OCI-LY1 (cell line): ENCODE data around the gene VEPH1.

Source experiments
- H2AFZ ChIP-seq: fragments of 200-600 bp; sonication (generic), shearing (Covaris generic); 2 replicates; pipeline ENCODE4 v1.6.0; 2014; ENCODE audit warnings: antibody characterized with exemption, mild to moderate bottlenecking, low read length
- H3F3A ChIP-seq: fragments of 200-600 bp; sonication (generic), shearing (Covaris generic); 2 replicates; pipeline ENCODE4 v1.6.0; 2014; ENCODE audit warnings: mild to moderate bottlenecking, antibody characterized with exemption, low read length, moderate library complexity; ENCODE audit not compliant: insufficient read depth
- H3K27ac ChIP-seq: fragments of 200-600 bp; sonication (generic); 2 replicates; pipeline ENCODE4 v1.5.1; 2014; ENCODE audit warnings: low read length, mixed run types, mild to moderate bottlenecking, low read depth; ENCODE audit not compliant: poor library complexity, severe bottlenecking
- H3K27me3 ChIP-seq: fragments of 200-600 bp; sonication (generic); 2 replicates; pipeline ENCODE4 v1.6.0; 2014; ENCODE audit warnings: antibody characterized with exemption, mild to moderate bottlenecking, low read length, moderate library complexity; ENCODE audit not compliant: insufficient read depth
- H3K36me3 ChIP-seq: fragments of 200-600 bp; sonication (generic); 2 replicates; pipeline ENCODE4 v1.6.1; 2014; ENCODE audit warnings: mild to moderate bottlenecking, antibody characterized with exemption, low read length, moderate library complexity, mixed read lengths; ENCODE audit not compliant: insufficient read depth
- H3K4me1 ChIP-seq: fragments of 200-600 bp; sonication (generic); 2 replicates; pipeline ENCODE4 v1.5.1; 2014; ENCODE audit warnings: mild to moderate bottlenecking, low read length, moderate library complexity; ENCODE audit not compliant: insufficient read depth, severe bottlenecking
- H3K4me2 ChIP-seq: fragments of 200-600 bp; sonication (generic), shearing (Covaris generic); 2 replicates; pipeline ENCODE4 v1.6.1; 2014; ENCODE audit warnings: low read length
- H3K4me3 ChIP-seq: fragments of 200-600 bp; sonication (generic); 2 replicates; pipeline ENCODE4 v1.5.1; 2014; ENCODE audit warnings: low read length, low read depth, mild to moderate bottlenecking, mixed read lengths; ENCODE audit not compliant: poor library complexity, severe bottlenecking
- H3K79me2 ChIP-seq: fragments of 200-600 bp; shearing (Covaris generic); 2 replicates; pipeline ENCODE4 v1.6.1; 2016; ENCODE audit warnings: mixed run types, low read length, mixed read lengths; ENCODE audit not compliant: insufficient read depth
- H3K9ac ChIP-seq: fragments of 200-600 bp; sonication (generic), shearing (Covaris generic); 2 replicates; pipeline ENCODE4 v1.6.1; 2014; ENCODE audit warnings: mild to moderate bottlenecking, low read length, mixed read lengths
- H3K9me2 ChIP-seq: fragments of 200-600 bp; sonication (generic), shearing (Covaris generic); 2 replicates; pipeline ENCODE4 v1.6.1; 2014; ENCODE audit warnings: low read depth, mild to moderate bottlenecking, low read length, mixed read lengths
- H3K9me3 ChIP-seq: fragments of 200-600 bp; shearing (Covaris generic); 2 replicates; pipeline ENCODE4 v1.6.1; 2014; ENCODE audit warnings: low read length, mixed read lengths
- H4K20me1 ChIP-seq: fragments of 200-600 bp; sonication (generic), shearing (Covaris generic); 2 replicates; pipeline ENCODE4 v1.6.0; 2016; ENCODE audit warnings: mild to moderate bottlenecking, low read length; ENCODE audit not compliant: insufficient read depth
- CTCF ChIP-seq: fragments of 200-600 bp; sonication (generic), shearing (Covaris generic); IDR thresholded peaks from 2 replicates; pipeline ENCODE4 v1.5.1; 2017; ENCODE audit warnings: mild to moderate bottlenecking, antibody characterized with exemption, low read length, moderate library complexity, mixed read lengths
- EZH2 ChIP-seq: fragments of 200-600 bp; sonication (generic), shearing (Covaris generic); IDR thresholded peaks from 2 replicates; pipeline ENCODE4 v1.8.0; 2017; ENCODE audit warnings: borderline replicate concordance, mixed run types, mild to moderate bottlenecking, antibody characterized with exemption, low read length, moderate library complexity, mixed read lengths

VEPH1 gene

DNA sequence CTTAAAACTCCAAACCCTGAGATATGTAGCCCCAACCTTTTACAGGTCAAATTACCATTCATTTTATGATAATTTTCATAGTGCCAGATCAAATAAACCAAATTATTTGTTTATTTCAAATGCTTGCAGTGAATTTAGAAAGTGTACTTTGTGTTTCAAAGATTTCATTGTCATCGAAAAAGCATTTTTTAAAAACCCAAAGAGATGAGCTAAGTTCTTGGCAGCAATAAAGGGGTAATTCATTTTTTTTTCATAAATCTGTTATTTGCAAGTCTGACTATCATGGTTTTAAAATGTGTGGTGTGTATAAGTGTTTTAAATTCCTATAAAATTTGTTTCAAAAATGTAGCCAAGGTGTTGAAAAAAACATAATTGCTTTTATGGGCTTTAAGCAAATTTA is 49.4 kb downstream of the VEPH1 start:
- Histone ChIP-seq H3K27me3 (no peaks in the 10 kb centered on the region), H3K4me3 (no peak overlapping the region), H3F3A (no peaks in the 10 kb centered on the region), H3K9me2 (no peaks in the 10 kb centered on the region), H4K20me1 (no peaks in the 10 kb centered on the region), H3K9ac (no peak overlapping the region), H3K79me2 (no peaks in the 10 kb centered on the region), H3K9me3 (no peaks in the 10 kb centered on the region), H3K27ac (no peak overlapping the region), H3K4me2 (no peak overlapping the region), H2AFZ (no peak overlapping the region), H3K36me3 (no peaks in the 10 kb centered on the region), H3K4me1 (no peaks in the 10 kb centered on the region)
- TF ChIP-seq CTCF = no peak
- TF ChIP-seq EZH2 = no peak

DNA sequence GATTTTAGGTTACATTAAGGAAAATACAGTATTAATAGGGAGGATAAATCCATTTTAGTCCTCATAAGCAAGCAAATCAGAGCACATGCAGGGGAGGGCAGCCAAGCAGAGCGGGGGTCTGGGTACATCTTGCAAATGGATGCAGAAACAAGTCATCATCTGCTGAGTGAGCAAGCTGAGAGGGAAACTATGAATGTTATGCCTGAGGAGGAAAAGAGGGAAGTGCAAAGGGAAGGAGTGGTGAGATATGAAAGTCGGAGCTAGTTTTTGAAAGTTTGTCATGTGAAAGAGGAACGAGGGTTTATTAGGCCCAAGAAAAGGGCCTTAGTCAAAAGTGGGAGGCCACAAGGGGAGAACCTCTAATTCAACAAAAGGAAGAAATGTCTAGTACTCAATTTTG is 51.1 kb downstream of the VEPH1 start:
- no peak overlapping the region for H3K4me2 ChIP-seq
- H3K9me3 ChIP-seq = no peaks in the 10 kb centered on the region
- TF ChIP-seq CTCF = no peak
- no peak for TF ChIP-seq EZH2
- no peaks in the 10 kb centered on the region for H3K4me1 ChIP-seq
- H3K9ac ChIP-seq = no peak overlapping the region
- H3K4me3 ChIP-seq = no peak overlapping the region
- no peaks in the 10 kb centered on the region for H3K9me2 ChIP-seq
- no peaks in the 10 kb centered on the region for H3K79me2 ChIP-seq
- H3F3A ChIP-seq = no peaks in the 10 kb centered on the region
- no peak overlapping the region for H2AFZ ChIP-seq
- no peaks in the 10 kb centered on the region for H4K20me1 ChIP-seq
- H3K36me3 ChIP-seq = no peaks in the 10 kb centered on the region
- no peak overlapping the region for H3K27ac ChIP-seq
- H3K27me3 ChIP-seq = no peaks in the 10 kb centered on the region; the same call in 1 of the 2 replicates

GRCh38 chr3:157447026-157447694 is 56.1 kb downstream of the VEPH1 start:
- Histone ChIP-seq H3K9me2 (no peaks in the 10 kb centered on the region), H3K4me1 (no peaks in the 10 kb centered on the region), H3K4me2 (no peak overlapping the region), H3K27me3 (no peaks in the 10 kb centered on the region; the same call in 1 of the 2 replicates), H3K27ac (no peak overlapping the region), H3K4me3 (no peak overlapping the region), H3K79me2 (no peaks in the 10 kb centered on the region), H3K9me3 (no peaks in the 10 kb centered on the region), H3K36me3 (no peaks in the 10 kb centered on the region), H2AFZ (no peak overlapping the region), H3F3A (no peaks in the 10 kb centered on the region), H4K20me1 (no peaks in the 10 kb centered on the region), H3K9ac (no peak overlapping the region)
- no peak for TF ChIP-seq EZH2
- TF ChIP-seq CTCF = peak; percentile 38; the same call in 1 of the 2 replicates
